Inflammatory macrophage treated with lipopolysaccharide for 1 hour (primary cell): ENCODE results near the gene TRERF1.
"Not testable (repeated sequence)": the region's sequence is repeated elsewhere in the genome, so short reads cannot be mapped to it uniquely, and the experiment has no call there.

Experiments used
- DNase-seq, 2 donors: peaks; one replicate each; pipeline ENCODE4 v3.0.0-alpha.2; 2020 to 2022

The TRERF1 gene

GRCh38 chr6:42216495-42216894 is 235.2 kb downstream of the TRERF1 start:
- DNase-seq, result not testable (repeated sequence)

- no peak for DNase-seq
Measured at GRCh38 chr6:42212442-42212841, 239.3 kb downstream of the TRERF1 start.

GRCh38 chr6:42211726-42212125 is 240.0 kb downstream of the TRERF1 start:
- DNase-seq, result no peak

- DNase-seq, result no peak
Measured at GRCh38 chr6:42210551-42210950, 241.2 kb downstream of the TRERF1 start.

- not testable (repeated sequence) for DNase-seq
Measured at GRCh38 chr6:42207559-42207958, 244.2 kb downstream of the TRERF1 start.

- no peak for DNase-seq
Measured at GRCh38 chr6:42204768-42205282, 246.9 kb downstream of the TRERF1 start.

GRCh38 chr6:42203183-42203582 is 248.5 kb downstream of the TRERF1 start:
- no peak for DNase-seq

- DNase-seq, result not testable (repeated sequence)
Measured at GRCh38 chr6:42202131-42202915, 249.4 kb downstream of the TRERF1 start.

GRCh38 chr6:42201382-42201781 is 250.3 kb downstream of the TRERF1 start:
- no peak for DNase-seq

- no peak for DNase-seq
Measured at GRCh38 chr6:42200035-42200434, 251.7 kb downstream of the TRERF1 start.

- DNase-seq, result no peak
Measured at GRCh38 chr6:42199106-42199981, 252.4 kb downstream of the TRERF1 start.

- peak; percentile 49 to 78 for DNase-seq
Measured at GRCh38 chr6:42197555-42198362, 254.0 kb downstream of the TRERF1 start.

- no peak for DNase-seq
Measured at GRCh38 chr6:42195415-42195814, 256.3 kb downstream of the TRERF1 start.

- DNase-seq, result no peak
Measured at GRCh38 chr6:42194056-42194455, 257.7 kb downstream of the TRERF1 start.

- DNase-seq, result no peak
Measured at GRCh38 chr6:42193491-42193894, 258.2 kb downstream of the TRERF1 start.

GRCh38 chr6:42192385-42192784 is 259.3 kb downstream of the TRERF1 start:
- not testable (repeated sequence) for DNase-seq

- DNase-seq, result no peak
Measured at GRCh38 chr6:42190554-42191183, 261.1 kb downstream of the TRERF1 start.

- no peak for DNase-seq
Measured at GRCh38 chr6:42188406-42188805, 263.3 kb downstream of the TRERF1 start.

GRCh38 chr6:42185597-42185996 is 266.1 kb downstream of the TRERF1 start:
- DNase-seq, result no peak

- DNase-seq, result no peak
Measured at GRCh38 chr6:42184475-42184874, 267.3 kb downstream of the TRERF1 start.

- no peak for DNase-seq
Measured at GRCh38 chr6:42182101-42182500, 269.6 kb downstream of the TRERF1 start.

- DNase-seq, result no peak
Measured at GRCh38 chr6:42179945-42180313, 271.8 kb downstream of the TRERF1 start.
